Naive B cell (primary cell): Measurements from ENCODE around the gene TTC21B. TPM values are rescaled to one million over a fixed set of nuclear protein-coding genes. Genes with fewer than 3 reads are reported as not detected.
A peak's percentile ranks its signal among the peaks of the same experiment; 100 is the strongest.

Experiments used
- ATAC-seq, 2 donors: fragments of 150-1000 bp; cut with Tn5 transposase; 2 replicates each; pipeline ENCODE4 v1.10.0; 2021; ENCODE audit warnings: low read depth in 2 of 2, mild to moderate bottlenecking in 2 of 2, moderate library complexity in 2 of 2
- DNase-seq: peaks from one replicate; pipeline ENCODE4 v3.0.0; 2022
- H3K27ac Mint-ChIP-seq, 6 donors: one replicate each; pipeline ENCODE4 v1.8.0; 2020 to 2022; ENCODE audit warnings: mild to moderate bottlenecking in 6 of 6, mixed read lengths in 6 of 6, moderate library complexity in 5 of 6, inconsistent platforms in 2 of 6
- H3K27me3 Mint-ChIP-seq, 3 donors: one replicate each; pipeline ENCODE4 v1.8.0; 2021 to 2022; ENCODE audit warnings: mixed read lengths in 3 of 3, mild to moderate bottlenecking in 1 of 3
- H3K36me3 Mint-ChIP-seq, 2 donors: one replicate each; pipeline ENCODE4 v1.8.0; 2020 to 2022; ENCODE audit warnings: mixed read lengths in 2 of 2, inconsistent platforms in 1 of 2, mild to moderate bottlenecking in 1 of 2
- H3K4me1 Mint-ChIP-seq, 3 donors: one replicate each; pipeline ENCODE4 v1.8.0; 2020 to 2022; ENCODE audit warnings: mixed read lengths in 3 of 3, inconsistent platforms in 1 of 3, mild to moderate bottlenecking in 1 of 3, moderate library complexity in 1 of 3
- H3K4me3 Mint-ChIP-seq, 8 donors: one replicate each; pipeline ENCODE4 v1.8.0; 2020 to 2022; ENCODE audit warnings: mild to moderate bottlenecking in 8 of 8, mixed read lengths in 8 of 8, moderate library complexity in 8 of 8, inconsistent platforms in 2 of 8
- H3K9me3 Mint-ChIP-seq, 7 donors: one replicate each; pipeline ENCODE4 v1.8.0; 2020 to 2022; ENCODE audit warnings: mixed read lengths in 7 of 7, mild to moderate bottlenecking in 5 of 7, inconsistent platforms in 2 of 7, moderate library complexity in 1 of 7
- polyA plus RNA-seq, 6 donors: library from polyadenylated mRNA; unstranded; fragments of 300-500 nt; fragmentation: Illumina TruSeq; gene quantifications; one replicate each; pipeline ENCODE4 v1.2.3, GENCODE V29; 2021; ENCODE audit warnings: low read depth in 6 of 6

TTC21B gene
- polyA plus RNA-seq, 6 donors from 2014 or later: 7.6 to 14.5 (median 10.0) TPM

GRCh38 chr2:165837122-165837521 is 116.5 kb downstream of the TTC21B start:
- no peak for DNase-seq
- Mint-ChIP-seq H3K4me3 (no peak overlapping the region), H3K4me1 (peaks cover 0 to 2% (median 0%) of the 10 kb centered on the region in 3 donors), H3K27me3 (no peaks in the 10 kb centered on the region), H3K36me3 (peaks cover 0 to 6% of the 10 kb centered on the region in 2 donors), H3K9me3 (peaks cover 0 to 2% (median 0%) of the 10 kb centered on the region in 7 donors), H3K27ac (no peak overlapping the region)
- ATAC-seq: no peak

- peaks cover 0 to 6% of the 10 kb centered on the region in 2 donors for H3K36me3 Mint-ChIP-seq
- no peaks in the 10 kb centered on the region for H3K27me3 Mint-ChIP-seq
- H3K27ac Mint-ChIP-seq: no peak overlapping the region
- H3K4me1 Mint-ChIP-seq: peaks cover 0 to 2% (median 0%) of the 10 kb centered on the region in 3 donors
- no peak overlapping the region for H3K4me3 Mint-ChIP-seq
- DNase-seq: no peak
- no peak for ATAC-seq
- H3K9me3 Mint-ChIP-seq: peaks cover 0 to 2% (median 0%) of the 10 kb centered on the region in 7 donors
Observed at GRCh38 chr2:165835363-165835762, 118.2 kb downstream of the TTC21B start.

GRCh38 chr2:165833156-165833555 is 120.4 kb downstream of the TTC21B start:
- H3K27ac Mint-ChIP-seq: peak overlapping the region in 1 of 6 donors; percentile 33
- H3K9me3 Mint-ChIP-seq: no peaks in the 10 kb centered on the region

GRCh38 chr2:165827921-165828276 is 125.7 kb downstream of the TTC21B start:
- H3K9me3 Mint-ChIP-seq: no peaks in the 10 kb centered on the region
- no peak overlapping the region for H3K4me3 Mint-ChIP-seq
- H3K27me3 Mint-ChIP-seq: no peaks in the 10 kb centered on the region
- DNase-seq (no peak), ATAC-seq (no peak)
- H3K36me3 Mint-ChIP-seq: no peaks in the 10 kb centered on the region
- peaks cover 0 to 3% (median 3%) of the 10 kb centered on the region in 3 donors for H3K4me1 Mint-ChIP-seq
- H3K27ac Mint-ChIP-seq: no peak overlapping the region

More at GRCh38 chr2:165833156-165833555, 120.4 kb downstream of the TTC21B start:
- H3K36me3 Mint-ChIP-seq: peaks cover 0 to 6% of the 10 kb centered on the region in 2 donors
- H3K4me1 Mint-ChIP-seq: no peaks in the 10 kb centered on the region
- DNase-seq (no peak), ATAC-seq (no peak)
- no peak overlapping the region for H3K4me3 Mint-ChIP-seq
- no peaks in the 10 kb centered on the region for H3K27me3 Mint-ChIP-seq

- Mint-ChIP-seq H3K27me3 (no peaks in the 10 kb centered on the region), H3K4me3 (no peak overlapping the region), H3K36me3 (no peaks in the 10 kb centered on the region), H3K4me1 (peaks cover 0 to 3% (median 3%) of the 10 kb centered on the region in 3 donors), H3K9me3 (no peaks in the 10 kb centered on the region), H3K27ac (peak overlapping the region in 1 of 6 donors; percentile 49)
- ATAC-seq (no peak), DNase-seq (no peak)
Observed at GRCh38 chr2:165827016-165827920, 126.3 kb downstream of the TTC21B start.

- Mint-ChIP-seq H3K4me1 (peaks cover 0 to 3% (median 3%) of the 10 kb centered on the region in 3 donors), H3K36me3 (no peaks in the 10 kb centered on the region)
Observed at GRCh38 chr2:165825041-165825440, 128.5 kb downstream of the TTC21B start.

More at GRCh38 chr2:165825041-165825440, 128.5 kb downstream of the TTC21B start:
- Mint-ChIP-seq H3K9me3 (no peaks in the 10 kb centered on the region), H3K27me3 (no peaks in the 10 kb centered on the region), H3K27ac (peak overlapping the region in 1 of 6 donors; percentile 71), H3K4me3 (no peak overlapping the region)
- ATAC-seq (no peak), DNase-seq (no peak)

Other genes with a start within 250 kb of the TTC21B start
- gene GALNT3, start 159.5 kb downstream of the TTC21B start, polyA plus RNA-seq: 1 to 10 TPM; 2.7 to 7.0 (median 5.2) TPM
- gene SCN1A, start 174.2 kb upstream of the TTC21B start, polyA plus RNA-seq: not detected